GM12872 (cell line): ENCODE results near the gene SPHK2.

Experiments used
- TF ChIP-seq, protein P1 (sequence below): IDR thresholded peaks from 3 replicates; pipeline ENCODE4 v1.5.1; 2011; ENCODE audit warnings: low read depth, mild to moderate bottlenecking, low read length, moderate library complexity; ENCODE audit not compliant: insufficient read depth

SPHK2 gene

DNA sequence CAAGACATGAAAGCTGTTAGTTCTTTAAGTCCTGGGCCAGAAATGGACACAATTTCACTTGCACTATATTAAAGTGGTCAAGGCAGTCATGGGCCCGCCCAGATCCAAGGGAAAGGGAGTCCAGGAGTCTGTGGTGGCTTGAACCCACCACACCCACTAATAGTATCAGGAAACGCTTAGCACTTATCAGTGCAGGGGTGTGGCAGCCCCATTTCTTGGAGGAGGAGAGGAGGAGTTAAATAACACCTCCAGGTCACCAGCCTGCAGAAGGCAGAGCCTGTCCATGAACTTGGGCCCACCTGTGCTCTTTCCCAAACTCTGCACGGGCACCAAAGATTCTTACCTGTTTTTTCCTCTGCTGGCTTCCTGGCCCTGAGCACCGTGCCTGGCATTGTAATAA is 58.9 kb downstream of the SPHK2 start:
- TF ChIP-seq, protein P1, sequence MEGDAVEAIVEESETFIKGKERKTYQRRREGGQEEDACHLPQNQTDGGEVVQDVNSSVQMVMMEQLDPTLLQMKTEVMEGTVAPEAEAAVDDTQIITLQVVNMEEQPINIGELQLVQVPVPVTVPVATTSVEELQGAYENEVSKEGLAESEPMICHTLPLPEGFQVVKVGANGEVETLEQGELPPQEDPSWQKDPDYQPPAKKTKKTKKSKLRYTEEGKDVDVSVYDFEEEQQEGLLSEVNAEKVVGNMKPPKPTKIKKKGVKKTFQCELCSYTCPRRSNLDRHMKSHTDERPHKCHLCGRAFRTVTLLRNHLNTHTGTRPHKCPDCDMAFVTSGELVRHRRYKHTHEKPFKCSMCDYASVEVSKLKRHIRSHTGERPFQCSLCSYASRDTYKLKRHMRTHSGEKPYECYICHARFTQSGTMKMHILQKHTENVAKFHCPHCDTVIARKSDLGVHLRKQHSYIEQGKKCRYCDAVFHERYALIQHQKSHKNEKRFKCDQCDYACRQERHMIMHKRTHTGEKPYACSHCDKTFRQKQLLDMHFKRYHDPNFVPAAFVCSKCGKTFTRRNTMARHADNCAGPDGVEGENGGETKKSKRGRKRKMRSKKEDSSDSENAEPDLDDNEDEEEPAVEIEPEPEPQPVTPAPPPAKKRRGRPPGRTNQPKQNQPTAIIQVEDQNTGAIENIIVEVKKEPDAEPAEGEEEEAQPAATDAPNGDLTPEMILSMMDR: no peak
